Measurements from ENCODE around the gene GNGT2.

- TF ChIP-seq CTCF (conservative IDR thresholded peaks at IDR 0.05; ENCODE audit: low read length) (no peak), EZH2phosphoT487 (IDR thresholded peaks at IDR 0.05; ENCODE audit: borderline replicate concordance) (no peak)
Observed at GRCh38 chr17:49201481-49201927, 8.9 kb downstream of the GNGT2 start.

All from Loucy (cell line).